Trophoblast cell (in vitro differentiated cells and primary cell): Measurements from ENCODE around the gene PMM1.
"Not testable (repeated sequence)": the region's sequence is repeated elsewhere in the genome, so short reads cannot be mapped to it uniquely, and the experiment has no call there.

Experiments used
- DNase-seq, 2 donors: peaks; one replicate each; pipeline ENCODE4 v3.0.0-alpha.2; 2016
- H2AFZ ChIP-seq: 2 replicates; pipeline ENCODE4 v1.6.1; 2013; ENCODE audit warnings: low read length, moderate library complexity, mild to moderate bottlenecking; ENCODE audit not compliant: insufficient read depth, poor library complexity
- H2AK5ac ChIP-seq: 2 replicates; pipeline ENCODE4 v1.6.1; 2013; ENCODE audit warnings: mild to moderate bottlenecking, low read length
- H2BK120ac ChIP-seq: 2 replicates; pipeline ENCODE4 v1.6.1; 2013; ENCODE audit warnings: low read length, mild to moderate bottlenecking, moderate library complexity; ENCODE audit not compliant: insufficient read depth, poor library complexity
- H2BK12ac ChIP-seq: 2 replicates; pipeline ENCODE4 v1.6.1; 2013; ENCODE audit warnings: mild to moderate bottlenecking, low read length, moderate library complexity
- H2BK5ac ChIP-seq: 2 replicates; pipeline ENCODE4 v1.6.1; 2013; ENCODE audit warnings: low read length, low read depth, moderate library complexity, mild to moderate bottlenecking; ENCODE audit not compliant: poor library complexity
- H3K14ac ChIP-seq: 2 replicates; pipeline ENCODE4 v1.6.1; 2013; ENCODE audit warnings: mild to moderate bottlenecking, low read length
- H3K18ac ChIP-seq: 2 replicates; pipeline ENCODE4 v1.6.1; 2013; ENCODE audit warnings: mild to moderate bottlenecking, low read length
- H3K23ac ChIP-seq: 2 replicates; pipeline ENCODE4 v1.6.1; 2013; ENCODE audit warnings: low read length
- H3K27ac ChIP-seq: 2 replicates; pipeline ENCODE4 v1.5.1; 2013; ENCODE audit warnings: low read depth, mild to moderate bottlenecking, inconsistent platforms, low read length, moderate library complexity
- H3K27me3 ChIP-seq: 2 replicates; pipeline ENCODE4 v1.6.1; 2013; ENCODE audit warnings: inconsistent platforms, mild to moderate bottlenecking, low read length, moderate library complexity; ENCODE audit not compliant: insufficient read depth
- H3K36me3 ChIP-seq, 2 experiments: 1 replicate in 1 of 2; 2 replicates in 1 of 2; pipeline ENCODE4 v1.6.1; 2013; ENCODE audit warnings: low read length in 2 of 2, mild to moderate bottlenecking in 2 of 2, moderate library complexity in 1 of 2; ENCODE audit not compliant: insufficient read depth in 2 of 2, control insufficient read depth in 1 of 2
- H3K4ac ChIP-seq: 2 replicates; pipeline ENCODE4 v1.6.1; 2013; ENCODE audit warnings: low read depth, mild to moderate bottlenecking, low read length, moderate library complexity
- H3K4me1 ChIP-seq, 2 experiments: 1 replicate in 1 of 2; 2 replicates in 1 of 2; pipeline ENCODE4 v1.6.1; 2013; ENCODE audit warnings: low read length in 2 of 2, mild to moderate bottlenecking in 2 of 2, moderate library complexity in 1 of 2; ENCODE audit not compliant: insufficient read depth in 2 of 2, control insufficient read depth in 1 of 2
- H3K4me2 ChIP-seq: 2 replicates; pipeline ENCODE4 v1.6.1; 2013; ENCODE audit warnings: inconsistent platforms, mild to moderate bottlenecking, low read length, moderate library complexity
- H3K4me3 ChIP-seq: 2 replicates; pipeline ENCODE4 v1.5.1; 2013; ENCODE audit warnings: mild to moderate bottlenecking, low read depth, low read length, inconsistent platforms
- H3K79me1 ChIP-seq: one replicate; pipeline ENCODE4 v1.6.1; 2013; ENCODE audit warnings: low read length
- H3K79me2 ChIP-seq: 2 replicates; pipeline ENCODE4 v1.6.1; 2013; ENCODE audit warnings: low read length, mild to moderate bottlenecking; ENCODE audit not compliant: control insufficient read depth, insufficient read depth, poor library complexity
- H3K9ac ChIP-seq: 2 replicates; pipeline ENCODE4 v1.6.1; 2013; ENCODE audit warnings: mild to moderate bottlenecking, low read length
- H3K9me3 ChIP-seq: 2 replicates; pipeline ENCODE4 v1.6.1; 2013; ENCODE audit warnings: low read depth, mild to moderate bottlenecking, control low read depth, inconsistent platforms, low read length; ENCODE audit not compliant: insufficient read depth
- H4K12ac ChIP-seq: 2 replicates; pipeline ENCODE4 v1.6.1; 2013; ENCODE audit warnings: low read depth, mild to moderate bottlenecking, low read length, moderate library complexity
- H4K8ac ChIP-seq: 2 replicates; pipeline ENCODE4 v1.6.1; 2013; ENCODE audit warnings: low read depth, mild to moderate bottlenecking, low read length, moderate library complexity
- H4K91ac ChIP-seq: one replicate; pipeline ENCODE4 v1.6.1; 2013; ENCODE audit warnings: low read depth, mild to moderate bottlenecking, low read length, moderate library complexity
- WGBS: extraction: QIAGEN DNeasy Blood & Tissue Kit; methylation state at CpG from one replicate; pipeline ENCODE4 v1.1.7; 2013; ENCODE audit warnings: missing lambda C conversion rate; ENCODE audit not compliant: insufficient read length, insufficient coverage; ENCODE audit errors: extremely low coverage; 5-methylcytosine and 5-hydroxymethylcytosine counted together

PMM1 gene

GRCh38 chr22:41636467-41636866 is 46.8 kb upstream of the PMM1 start:
- Histone ChIP-seq H3K14ac (no peak overlapping the region), H3K36me3 (peaks cover 46 to 57% of the 10 kb centered on the region in 2 experiments)

DNA sequence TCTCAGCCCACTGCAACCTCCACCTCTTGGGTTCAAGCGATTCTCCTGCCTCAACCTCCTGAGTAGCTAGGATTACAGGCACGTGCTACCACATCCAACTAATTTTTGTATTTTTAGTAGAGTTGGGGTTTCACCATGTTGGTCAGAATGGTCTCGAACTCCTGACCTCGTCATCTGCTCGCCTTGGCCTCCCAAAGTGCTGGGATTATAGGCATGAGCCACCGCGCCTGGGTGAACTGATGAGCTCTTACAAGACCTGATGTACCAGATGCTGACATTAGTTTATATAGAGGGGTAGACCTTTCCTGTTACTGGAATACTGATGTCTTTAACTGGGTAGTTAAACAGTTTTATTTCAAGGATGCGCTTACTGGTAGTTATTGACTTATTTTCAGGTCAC is 45.0 kb upstream of the PMM1 start:
- H3K27me3 ChIP-seq, H3K4me3 ChIP-seq, H3K4ac ChIP-seq, H2BK5ac ChIP-seq, H3K14ac ChIP-seq, H3K23ac ChIP-seq, DNase-seq, H3K79me1 ChIP-seq, H4K91ac ChIP-seq, H4K12ac ChIP-seq, H3K27ac ChIP-seq, H3K18ac ChIP-seq, H3K4me1 ChIP-seq, H3K4me2 ChIP-seq, H2AFZ ChIP-seq, H2BK120ac ChIP-seq, H3K79me2 ChIP-seq, H3K9ac ChIP-seq, H3K9me3 ChIP-seq, H2BK12ac ChIP-seq, H4K8ac ChIP-seq, H2AK5ac ChIP-seq: not testable (repeated sequence)
- WGBS, result no CpG with 5 or more reads among the region's 8 CpGs
- peaks cover 56 to 64% of the 10 kb centered on the region in 2 experiments for H3K36me3 ChIP-seq

More at GRCh38 chr22:41636467-41636866, 46.8 kb upstream of the PMM1 start:
- Histone ChIP-seq H2AFZ (no peak overlapping the region), H2AK5ac (no peak overlapping the region), H3K4me3 (no peak overlapping the region), H3K23ac (no peak overlapping the region), H3K27me3 (no peaks in the 10 kb centered on the region), H3K79me1 (no peaks in the 10 kb centered on the region), H3K4me2 (no peak overlapping the region), H3K18ac (no peak overlapping the region), H4K8ac (no peak overlapping the region), H4K12ac (no peak overlapping the region), H3K9ac (no peak overlapping the region), H3K9me3 (no peaks in the 10 kb centered on the region), H3K4ac (no peak overlapping the region), H3K27ac (no peak overlapping the region), H3K4me1 (no peaks in the 10 kb centered on the region), H2BK120ac (no peak overlapping the region), H2BK12ac (no peak overlapping the region), H4K91ac (no peak overlapping the region), H3K79me2 (no peaks in the 10 kb centered on the region), H2BK5ac (no peak overlapping the region)
- DNase-seq, result no peak
- WGBS, result no CpG with 5 or more reads among the region's 7 CpGs

GRCh38 chr22:41631615-41632014 is 42.0 kb upstream of the PMM1 start:
- peaks cover 58 to 61% of the 10 kb centered on the region in 2 experiments for H3K36me3 ChIP-seq
- H2AFZ ChIP-seq, DNase-seq, H2BK5ac ChIP-seq, H3K79me2 ChIP-seq, H2AK5ac ChIP-seq, H3K27ac ChIP-seq, H3K79me1 ChIP-seq, H2BK12ac ChIP-seq, H4K91ac ChIP-seq, H3K4me3 ChIP-seq, H3K23ac ChIP-seq, H3K4ac ChIP-seq, H2BK120ac ChIP-seq, H3K4me1 ChIP-seq, H3K4me2 ChIP-seq, H3K9ac ChIP-seq, H4K8ac ChIP-seq, H4K12ac ChIP-seq, H3K9me3 ChIP-seq, H3K18ac ChIP-seq, H3K14ac ChIP-seq, H3K27me3 ChIP-seq: not testable (repeated sequence)
- WGBS, result no CpG with 5 or more reads among the region's 23 CpGs

DNA sequence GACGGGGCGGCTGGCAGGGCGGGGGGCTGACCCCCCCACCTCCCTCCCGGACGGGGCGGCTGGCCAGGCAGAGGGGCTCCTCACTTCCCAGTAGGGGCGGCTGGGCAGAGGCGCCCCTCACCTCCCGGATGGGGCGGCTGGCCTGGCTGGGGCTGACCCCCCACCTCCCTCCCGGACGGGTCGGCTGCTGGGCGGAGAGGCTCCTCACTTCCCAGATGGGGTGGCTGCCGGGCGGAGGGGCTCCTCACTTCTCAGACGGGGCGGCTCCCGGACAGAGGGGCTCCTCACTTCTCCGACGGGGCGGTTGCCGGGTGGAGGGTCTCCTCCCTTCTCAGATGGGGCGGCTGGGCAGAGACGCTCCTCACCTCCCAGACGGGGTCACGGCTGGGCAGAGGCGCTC is 41.5 kb upstream of the PMM1 start:
- H2BK120ac ChIP-seq, result not testable (repeated sequence)
- WGBS, result no CpG with 5 or more reads among the region's 28 CpGs

More for the DNA sequence above, 41.5 kb upstream of the PMM1 start:
- H2AK5ac ChIP-seq, H3K79me1 ChIP-seq, H4K91ac ChIP-seq, H3K79me2 ChIP-seq, H3K27me3 ChIP-seq, H3K27ac ChIP-seq, H2BK12ac ChIP-seq, H3K4ac ChIP-seq, H3K4me2 ChIP-seq, H3K23ac ChIP-seq, H3K18ac ChIP-seq, H3K4me1 ChIP-seq, H3K4me3 ChIP-seq, H3K14ac ChIP-seq, H4K8ac ChIP-seq, H3K9me3 ChIP-seq, DNase-seq, H2AFZ ChIP-seq, H3K9ac ChIP-seq, H2BK5ac ChIP-seq, H4K12ac ChIP-seq: not testable (repeated sequence)
- peaks cover 56 to 58% of the 10 kb centered on the region in 2 experiments for H3K36me3 ChIP-seq
